Right hindlimb (tissue), 1 donor: Measurements from ENCODE around the gene MAN1B1.

Experiments
- DNase-seq: peaks from one replicate; pipeline ENCODE4 v3.0.0-alpha.2; 2018

The MAN1B1 gene

GRCh38 chr9:137086531-137087408 lies at the start of gene MAN1B1:
Gene MAN1B1, plus strand, starts transcription at chr9:137086985. Its CDS starts 15 bp downstream, at chr9:137087000.
- peak; percentile 98 for DNase-seq

GRCh38 chr9:137037035-137037434 lies 49.8 kb upstream of the MAN1B1 start:
- DNase-seq: no peak

DNA sequence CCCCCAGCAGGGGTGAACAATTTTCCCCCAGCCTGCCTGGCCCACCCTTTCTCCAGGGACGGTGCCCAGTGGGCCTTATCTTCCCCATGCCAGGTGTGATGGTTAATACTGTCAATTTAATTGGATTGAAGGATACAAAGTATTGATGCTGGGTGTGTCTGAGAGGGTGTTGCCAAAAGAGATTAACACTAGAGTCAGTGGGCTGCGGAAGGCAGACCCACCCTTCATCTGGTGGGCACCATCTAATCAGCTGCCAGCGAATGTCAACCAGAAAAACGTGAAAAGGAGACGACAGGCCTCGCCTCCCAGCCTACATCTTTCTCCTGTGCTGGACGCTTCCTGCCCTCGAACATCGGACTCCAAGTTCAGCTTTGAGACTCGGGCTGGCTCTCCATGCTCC lies 49.3 kb upstream of the MAN1B1 start:
- DNase-seq: no peak

- no peak for DNase-seq
Measured at GRCh38 chr9:137038916-137039315, 47.9 kb upstream of the MAN1B1 start.

GRCh38 chr9:137039611-137040366 lies 47.0 kb upstream of the MAN1B1 start:
- no peak for DNase-seq

DNA sequence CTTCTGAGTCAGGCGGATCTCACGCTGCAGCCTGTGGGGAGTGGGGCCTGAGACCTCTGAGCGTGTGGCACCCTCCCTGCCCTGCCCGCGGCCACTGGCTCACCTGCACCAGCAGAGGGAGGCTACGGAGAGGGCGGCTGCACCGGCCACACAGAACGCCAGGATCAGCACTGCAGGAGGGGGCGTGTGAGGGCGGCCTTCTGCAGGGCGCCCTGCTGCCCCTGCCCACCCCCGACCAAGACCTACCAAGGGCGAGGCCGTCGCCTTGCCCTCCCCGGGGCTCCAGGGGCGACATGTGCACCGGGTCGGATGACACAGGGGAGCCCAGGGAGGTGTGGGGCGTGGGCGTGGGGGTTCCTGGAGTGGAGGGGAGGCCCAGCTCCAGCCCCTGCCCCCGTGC lies 46.2 kb upstream of the MAN1B1 start:
- no peak for DNase-seq

DNA sequence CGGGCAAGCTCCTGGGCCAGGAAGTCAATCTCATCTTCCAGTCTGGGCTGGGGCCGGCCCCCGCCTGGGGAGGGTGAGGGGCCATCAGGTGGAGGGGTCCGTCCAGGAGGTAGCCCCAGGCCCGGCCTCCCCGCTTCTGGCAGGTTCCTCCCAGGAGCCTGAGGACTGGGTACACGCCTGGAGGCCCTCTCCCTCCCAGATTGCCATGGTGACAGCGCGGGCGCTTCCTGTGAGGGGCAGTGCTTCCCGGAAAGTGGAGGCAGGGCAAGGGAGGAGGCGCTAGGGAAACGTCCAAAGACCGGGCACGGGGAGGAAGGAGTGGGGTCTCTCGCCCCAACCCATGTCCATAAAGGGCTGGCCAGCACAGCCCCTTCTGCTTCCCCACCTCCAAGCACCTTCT lies 45.7 kb upstream of the MAN1B1 start:
- DNase-seq: no peak

- DNase-seq: no peak
Measured at GRCh38 chr9:137042751-137043727, 43.7 kb upstream of the MAN1B1 start.

GRCh38 chr9:137044037-137044436 lies 42.7 kb upstream of the MAN1B1 start:
- no peak for DNase-seq

GRCh38 chr9:137044502-137045177 lies 42.1 kb upstream of the MAN1B1 start:
- DNase-seq: no peak

DNA sequence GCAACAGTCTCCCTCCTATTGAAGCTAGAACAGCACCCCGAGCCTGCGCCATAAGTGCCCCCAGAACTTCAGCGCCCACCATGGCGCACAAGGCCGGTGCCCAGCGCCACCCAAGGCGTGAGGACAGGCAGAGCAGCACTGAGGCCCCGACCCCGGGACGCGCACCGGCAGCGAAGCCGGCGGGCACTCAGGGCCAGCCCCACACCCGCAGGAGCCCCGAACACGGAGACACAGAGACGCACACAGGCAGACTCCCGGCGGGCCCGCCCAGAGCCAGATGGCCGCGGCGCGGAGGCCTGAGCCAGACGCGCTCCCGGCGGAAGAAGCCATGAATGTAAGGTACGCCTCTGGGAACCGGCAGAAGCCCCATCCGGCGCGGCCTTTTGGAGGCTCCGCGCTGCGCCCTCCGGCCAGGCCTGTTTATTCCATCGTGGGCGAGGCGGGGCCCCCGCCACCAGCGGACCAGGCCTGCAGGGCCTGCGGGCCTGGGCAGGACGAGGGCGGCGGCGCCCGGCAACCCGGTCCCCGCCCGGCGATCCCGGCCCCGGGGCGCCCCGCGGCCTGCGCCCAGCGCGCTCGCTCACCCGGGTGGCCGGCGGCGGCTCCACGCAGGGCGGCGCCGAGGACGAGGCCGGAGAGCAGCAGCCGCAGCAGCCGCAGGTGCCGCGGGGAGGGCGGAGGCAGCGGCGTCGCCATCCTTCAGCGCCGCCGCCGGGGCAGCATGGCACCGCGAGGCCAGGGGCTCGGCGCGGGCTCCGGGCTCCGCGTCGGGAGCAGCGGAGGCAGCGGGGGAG lies 41.3 kb upstream of the MAN1B1 start:
- no peak for DNase-seq

DNA sequence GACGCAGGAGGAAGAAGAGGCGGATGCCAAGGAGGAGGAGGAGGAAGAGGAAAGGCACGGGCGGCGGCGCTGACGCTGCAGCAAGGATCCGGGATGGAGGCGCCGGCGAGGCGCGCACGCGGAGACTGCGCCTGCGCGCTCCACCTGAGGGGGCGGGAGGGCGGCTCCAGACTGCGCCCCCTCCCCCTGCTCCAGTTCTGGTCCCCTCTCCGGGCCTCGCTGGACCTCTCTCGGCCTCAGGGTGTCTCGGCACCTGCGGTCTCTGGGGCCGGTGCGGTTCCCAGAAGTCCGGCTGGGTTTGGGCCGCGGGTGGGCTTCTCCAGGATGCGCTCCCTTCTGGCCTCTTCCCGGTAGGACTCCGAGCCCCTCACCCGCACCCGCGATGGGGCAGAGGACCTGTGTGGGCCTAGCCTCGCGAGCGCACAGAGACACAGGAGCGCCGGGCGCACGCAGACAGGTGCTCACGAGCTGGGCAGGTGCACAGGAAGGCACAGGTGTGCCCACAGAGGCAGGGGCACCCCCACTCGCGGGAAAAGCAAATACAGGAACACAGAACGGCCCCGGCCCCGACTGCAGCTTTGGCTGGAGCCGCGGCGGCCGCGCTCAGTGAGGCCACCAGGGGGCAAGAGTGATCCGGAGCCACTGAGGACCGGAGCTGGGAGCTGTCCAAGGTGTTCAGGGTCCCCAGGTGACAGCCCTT lies 40.5 kb upstream of the MAN1B1 start, which contains the start of gene NPDC1:
Gene NPDC1, minus strand, starts transcription at position 90 of the 700 bp plus-strand sequence. CDS start 188 bp downstream, outside the sequence.
- peak; percentile 85 for DNase-seq

DNA sequence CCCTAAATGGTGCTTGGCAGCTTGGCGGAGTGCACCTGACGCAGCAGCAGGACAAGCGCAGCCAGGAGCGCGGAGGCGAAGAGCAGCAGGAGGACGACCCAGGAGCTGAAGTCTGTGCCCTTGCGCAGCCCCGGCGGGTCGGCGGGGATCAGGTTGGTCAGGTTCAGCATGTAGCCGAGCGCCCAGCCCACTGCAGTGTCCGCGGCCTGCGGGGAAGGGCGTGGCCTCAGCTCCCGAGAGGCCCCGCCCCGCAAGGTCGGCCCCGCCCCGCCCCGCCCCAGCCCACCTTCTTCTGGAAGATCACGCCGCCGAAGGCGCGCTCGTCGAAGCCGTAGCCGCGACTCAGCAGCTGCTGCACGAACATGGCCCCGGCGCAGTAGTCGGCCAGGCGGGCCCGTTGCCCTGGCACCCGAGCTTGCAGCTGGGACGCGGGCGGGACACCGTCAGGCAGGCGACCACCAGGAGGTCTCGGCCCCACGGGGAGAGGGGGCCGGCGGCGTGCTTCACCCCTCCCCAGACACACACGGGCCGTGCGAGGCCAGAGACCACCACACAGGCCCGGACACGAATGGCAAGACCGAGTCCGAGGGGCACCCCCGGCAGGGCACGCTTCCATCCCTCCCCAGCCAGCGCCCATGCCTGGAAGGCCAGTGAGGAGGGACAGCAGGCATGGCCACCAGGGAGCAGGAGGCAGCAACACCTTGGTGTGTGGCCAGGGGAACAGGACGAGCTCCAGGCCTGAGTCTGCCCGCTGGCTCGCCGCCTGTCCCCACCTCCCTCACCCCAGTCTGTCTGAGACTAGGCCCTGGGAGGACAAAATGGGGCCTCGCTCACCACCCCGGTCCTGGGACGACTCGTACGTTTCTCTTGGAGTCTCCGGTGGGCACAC lies 37.9 kb upstream of the MAN1B1 start:
- no peak for DNase-seq

GRCh38 chr9:137049544-137050449 lies 37.0 kb upstream of the MAN1B1 start:
- no peak for DNase-seq

- DNase-seq: no peak
Measured at GRCh38 chr9:137050570-137050969, 36.2 kb upstream of the MAN1B1 start.

DNA sequence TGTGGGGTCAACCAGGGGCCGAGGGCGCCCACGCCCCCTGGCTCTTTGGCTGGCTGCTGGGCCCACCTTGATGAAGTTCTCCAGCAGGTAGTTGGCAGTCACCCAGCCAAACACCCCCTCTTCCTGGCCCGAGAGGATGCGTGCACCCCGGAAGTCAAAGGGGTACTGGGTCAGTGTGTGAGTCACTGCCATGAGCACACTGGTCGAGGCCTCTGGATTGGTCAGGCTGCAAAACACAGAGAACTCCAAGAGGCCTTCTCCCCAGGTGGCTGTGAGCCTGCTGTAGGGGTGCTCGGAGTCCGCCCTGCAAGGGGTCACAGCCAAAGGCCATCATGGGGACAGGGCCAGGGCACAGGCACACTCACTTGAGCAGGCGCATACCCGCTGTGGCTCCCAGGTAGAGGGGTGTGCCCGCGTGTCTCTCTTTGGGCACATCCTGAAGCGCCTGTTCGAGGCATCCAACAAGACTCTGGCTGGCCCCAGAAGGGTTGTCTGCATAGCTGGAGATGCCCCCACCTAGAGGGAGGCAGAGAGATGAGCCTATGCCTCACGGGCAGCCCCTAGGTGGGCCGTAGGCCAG lies 35.5 kb upstream of the MAN1B1 start:
- DNase-seq: no peak

DNA sequence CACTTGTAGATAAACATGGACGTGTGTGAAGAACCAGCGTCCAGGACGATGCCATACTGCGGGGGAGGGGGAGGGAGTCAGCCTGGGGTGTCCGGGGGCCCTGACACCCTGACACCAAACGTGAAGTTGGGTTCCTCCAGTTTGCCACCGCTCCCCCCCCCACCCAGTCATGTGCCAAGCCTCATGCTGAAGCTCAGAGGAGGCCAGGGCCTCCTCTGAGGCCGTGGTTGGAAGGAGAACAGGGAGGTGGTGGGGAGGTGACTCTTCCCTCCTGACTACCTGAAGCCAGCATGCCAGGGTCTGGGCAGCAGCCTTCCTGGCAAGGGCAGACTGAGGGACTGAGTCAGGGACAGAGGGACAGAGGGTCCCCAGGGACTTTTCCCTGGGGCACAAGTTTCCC lies 34.5 kb upstream of the MAN1B1 start:
- no peak for DNase-seq
